Activated CD8-positive, alpha-beta T cell treated with anti-CD3 and anti-CD28 coated beads, Interleukin-2, amount 10 ng/mL, durations not matched to agents 7 days and 5 days (primary cell): ENCODE measurements around the gene FAM53B. TPM values are rescaled to one million over a fixed set of nuclear protein-coding genes. Genes with fewer than 3 reads are reported as not detected.

ENCODE experiments used
- ATAC-seq: fragments of 150-1000 bp; cut with Tn5 transposase; one replicate; pipeline ENCODE4 v1.10.0; 2021; ENCODE audit warnings: moderate library complexity
- CTCF ChIA-PET: fragments of 350-600 bp; sonication (Branson Sonifier 250); formaldehyde crosslinking; loops from one replicate; lab custom pipeline; 2021; ENCODE audit warnings: antibody characterized with exemption; lab: Charles Lee
- POLR2A ChIA-PET: fragments of 350-600 bp; sonication (Branson Sonifier 250); formaldehyde crosslinking; loops from one replicate; lab custom pipeline; 2021; ENCODE audit warnings: antibody characterized with exemption; lab: Charles Lee
- DNase-seq: peaks from one replicate; pipeline ENCODE4 v3.0.0-alpha.2; 2020
- H3K27ac Mint-ChIP-seq: one replicate; pipeline ENCODE4 v1.8.0; 2021; ENCODE audit warnings: mild to moderate bottlenecking, mixed read lengths
- H3K27me3 Mint-ChIP-seq: one replicate; pipeline ENCODE4 v1.8.0; 2021; ENCODE audit warnings: low read depth, mixed read lengths
- H3K36me3 Mint-ChIP-seq: one replicate; pipeline ENCODE4 v1.8.0; 2021; ENCODE audit warnings: low read depth, mixed read lengths
- H3K4me1 Mint-ChIP-seq: one replicate; pipeline ENCODE4 v1.8.0; 2021; ENCODE audit warnings: low read depth, mixed read lengths
- H3K4me3 Mint-ChIP-seq: one replicate; pipeline ENCODE4 v1.8.0; 2021; ENCODE audit warnings: mild to moderate bottlenecking, mixed read lengths
- H3K9me3 Mint-ChIP-seq: one replicate; pipeline ENCODE4 v1.8.0; 2022; ENCODE audit warnings: mixed read lengths; ENCODE audit not compliant: insufficient read depth
- total RNA-seq, 2 experiments: library from RNA; stranded (reverse); gene quantifications; one replicate each; pipeline ENCODE4 v1.2.3, GENCODE V29; 2021

The FAM53B gene
- total RNA-seq, 2 experiments from 2014 or later, result 19.9 to 21.8 TPM

DNA sequence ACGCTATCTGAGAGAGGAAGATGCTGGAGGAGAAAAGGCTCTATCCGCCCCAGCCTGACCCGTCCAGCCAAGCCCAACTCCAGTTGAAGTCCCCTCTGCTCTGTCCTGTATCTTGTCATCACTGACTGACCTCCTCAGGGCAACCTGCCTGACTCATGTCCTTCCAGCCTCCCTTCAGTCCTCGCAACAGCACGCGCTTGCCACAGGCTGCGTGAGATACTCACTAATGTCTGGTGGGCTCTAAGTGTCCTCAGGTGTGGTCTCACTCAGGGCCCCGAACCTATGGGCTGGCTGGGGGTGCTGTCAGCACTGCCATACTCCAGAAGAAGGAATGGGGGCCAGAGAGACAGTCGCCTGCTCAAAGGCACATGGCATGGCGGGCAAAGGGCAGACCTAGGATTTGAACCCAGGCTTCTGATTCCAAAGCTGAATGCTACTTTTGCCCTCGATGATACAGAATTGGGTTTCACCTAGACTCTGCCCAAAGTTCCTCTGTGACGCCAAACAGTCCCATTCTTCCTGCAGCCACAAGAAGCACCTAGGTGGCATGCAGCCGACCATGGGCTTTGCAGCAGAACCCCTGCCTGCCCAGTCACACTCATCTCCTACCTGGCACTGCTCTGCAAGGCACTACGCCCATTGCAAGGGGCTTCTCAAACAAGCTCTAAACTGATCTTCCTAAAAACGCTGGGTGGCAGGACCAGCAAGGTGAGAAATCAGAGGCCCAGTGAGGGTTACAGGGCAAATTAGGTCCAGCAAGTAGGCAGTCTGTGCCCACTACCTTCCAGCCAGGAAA lies 8.5 kb downstream of the FAM53B start:
- ATAC-seq (no peak), DNase-seq (peak; percentile 13)
- Mint-ChIP-seq H3K4me1 (peaks cover 89% of the 10 kb centered on the region), H3K4me3 (no peak overlapping the region), H3K36me3 (peaks cover 19% of the 10 kb centered on the region), H3K9me3 (no peaks in the 10 kb centered on the region), H3K27ac (peak overlapping the region; percentile 78), H3K27me3 (no peaks in the 10 kb centered on the region)
- CTCF ChIA-PET, result interaction anchor here (1.3 to 9.0 kb wide), 3 partner anchors 17 to 201 kb away, joined by 3 to 92 read pairs (median 20); no protein-coding TSS in a partner anchor
- POLR2A ChIA-PET, result interaction anchor here (1.7 kb wide), 1 partner anchor 34 kb away, joined by 6 read pairs; no protein-coding TSS in a partner anchor

DNA sequence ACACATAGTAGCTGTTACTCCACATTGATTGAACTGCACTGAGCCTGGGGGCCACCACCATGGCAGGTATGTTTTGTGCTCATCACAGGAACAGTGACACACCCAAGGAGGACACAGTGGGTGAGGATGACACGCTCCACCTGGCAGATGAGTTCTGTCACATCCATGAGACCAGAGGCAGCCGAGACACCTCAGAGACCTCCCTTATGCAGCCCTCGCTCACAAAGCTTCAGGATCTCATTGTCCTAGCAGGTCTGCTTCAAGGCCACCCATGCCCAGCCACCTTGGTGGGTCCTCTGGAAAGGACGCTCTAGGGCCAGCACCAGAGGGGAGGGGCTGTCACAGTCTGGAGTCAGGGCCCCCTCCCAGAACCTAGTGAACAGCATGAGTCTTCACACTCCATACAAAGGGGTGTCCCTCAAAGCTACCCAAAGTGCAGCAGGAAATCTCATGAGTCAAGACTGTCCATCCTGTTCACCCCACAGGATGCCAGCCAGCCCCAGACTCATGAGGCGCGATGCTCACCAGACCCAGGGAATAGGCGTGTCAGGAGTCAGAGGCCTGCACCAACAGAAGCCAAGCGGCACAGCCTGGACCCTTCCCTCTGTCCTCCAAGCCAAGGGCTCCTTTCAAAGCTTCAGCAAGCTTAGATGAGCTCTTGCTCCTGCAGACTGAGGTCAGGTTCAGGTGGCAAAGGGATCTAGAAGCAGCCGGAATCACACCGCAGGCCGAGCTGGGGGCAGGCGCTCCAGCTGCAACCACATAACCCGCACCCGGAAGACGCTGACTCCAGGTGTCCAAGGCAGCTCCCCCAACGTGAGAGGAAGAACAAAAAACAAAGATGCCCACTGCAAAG lies 9.6 kb downstream of the FAM53B start:
- DNase-seq (peak; percentile 45), ATAC-seq (peak; percentile 29)
- peak overlapping the region; percentile 15 for H3K4me3 Mint-ChIP-seq
- POLR2A ChIA-PET, result interaction anchor here (1.5 to 2.3 kb wide), 4 partner anchors 12 to 37 kb away, joined by 6 to 12 read pairs (median 7); no protein-coding TSS in a partner anchor
- H3K27me3 Mint-ChIP-seq, result no peaks in the 10 kb centered on the region
- H3K27ac Mint-ChIP-seq, result peak overlapping the region; percentile 78
- peaks cover 88% of the 10 kb centered on the region for H3K4me1 Mint-ChIP-seq
- no peaks in the 10 kb centered on the region for H3K9me3 Mint-ChIP-seq
- peaks cover 22% of the 10 kb centered on the region for H3K36me3 Mint-ChIP-seq
- CTCF ChIA-PET, result interaction anchor here (0.8 to 9.0 kb wide), 10 partner anchors 9 to 200 kb away, joined by 3 to 92 read pairs (median 4); no protein-coding TSS in a partner anchor

DNA sequence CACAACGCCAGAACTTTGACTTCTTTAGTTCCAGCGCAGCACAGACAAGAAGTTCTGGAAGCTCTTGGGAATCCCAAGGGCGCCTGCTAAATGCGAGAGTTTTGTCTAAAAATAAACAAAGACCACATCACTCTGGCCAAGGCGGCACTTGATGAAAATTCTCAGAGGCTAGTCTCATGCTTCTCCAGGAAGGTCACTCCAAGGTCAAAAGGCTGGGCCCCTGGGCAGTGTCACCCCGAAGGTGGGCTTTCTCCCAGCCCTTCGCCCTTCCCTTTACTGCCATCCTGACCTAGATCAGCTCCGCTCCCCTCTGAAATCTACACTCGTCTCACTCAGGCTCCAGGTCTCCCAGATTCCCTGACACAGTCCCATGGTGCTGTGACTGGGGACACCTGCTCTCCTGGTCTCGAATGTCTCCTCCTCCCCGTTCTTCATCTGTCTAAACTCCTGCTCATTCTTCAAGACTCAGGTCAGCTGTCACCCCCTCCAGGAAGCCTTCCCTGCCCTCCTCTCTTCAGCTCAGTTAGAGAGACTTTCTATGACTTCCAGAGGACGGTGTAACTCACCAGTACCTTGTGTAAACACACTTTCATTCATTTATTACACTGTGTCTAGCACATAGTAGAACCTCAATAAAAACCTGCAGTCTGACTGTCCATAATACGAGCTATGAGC lies 10.5 kb downstream of the FAM53B start:
- peak overlapping the region; percentile 78 for H3K27ac Mint-ChIP-seq
- H3K9me3 Mint-ChIP-seq, result no peaks in the 10 kb centered on the region
- peak overlapping the region; percentile 12 for H3K4me3 Mint-ChIP-seq
- no peaks in the 10 kb centered on the region for H3K27me3 Mint-ChIP-seq
- ATAC-seq, result no peak
- ChIA-PET POLR2A (interaction anchor here (1.5 to 2.3 kb wide), 4 partner anchors 11 to 37 kb away, joined by 6 to 12 read pairs (median 7); no protein-coding TSS in a partner anchor), CTCF (interaction anchor here (0.8 to 9.0 kb wide), 12 partner anchors 7 to 199 kb away, joined by 3 to 92 read pairs (median 6); no protein-coding TSS in a partner anchor)
- peaks cover 25% of the 10 kb centered on the region for H3K36me3 Mint-ChIP-seq
- H3K4me1 Mint-ChIP-seq, result peaks cover 88% of the 10 kb centered on the region
- DNase-seq, result no peak

- POLR2A ChIA-PET, result interaction anchor here (0.5 to 2.3 kb wide), 4 partner anchors 9 to 183 kb away, joined by 3 to 12 read pairs (median 6); no protein-coding TSS in a partner anchor
- ATAC-seq (peak; percentile 46), DNase-seq (no peak)
- Mint-ChIP-seq H3K9me3 (no peaks in the 10 kb centered on the region), H3K4me1 (peaks cover 88% of the 10 kb centered on the region), H3K27me3 (no peaks in the 10 kb centered on the region), H3K27ac (peak overlapping the region; percentile 64), H3K4me3 (peak overlapping the region; percentile 12), H3K36me3 (peaks cover 25% of the 10 kb centered on the region)
- CTCF ChIA-PET, result interaction anchor here (1.6 to 9.0 kb wide), 6 partner anchors 8 to 101 kb away, joined by 6 to 92 read pairs (median 14); no protein-coding TSS in a partner anchor
Measured at GRCh38 chr10:124732931-124733570, 11.1 kb downstream of the FAM53B start.

DNA sequence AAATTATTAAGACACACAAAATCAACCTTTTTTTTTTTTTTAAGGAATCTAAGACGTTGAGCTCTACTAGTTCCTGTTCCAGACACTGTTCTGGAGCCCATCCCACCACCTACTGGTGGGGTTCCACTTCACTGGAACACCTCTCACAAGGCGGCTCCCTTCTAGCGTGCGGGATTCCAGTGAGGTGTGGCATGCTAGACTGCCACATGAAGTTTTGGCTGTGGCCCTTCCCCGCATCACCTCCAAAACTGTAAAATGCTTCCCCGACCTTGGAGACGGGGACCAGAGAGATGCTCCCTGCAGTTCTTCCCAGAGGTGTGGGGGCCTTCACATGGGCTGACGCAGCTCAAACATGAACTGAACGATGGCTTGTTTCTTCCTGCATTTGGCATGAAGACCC lies 12.6 kb downstream of the FAM53B start:
- H3K27ac Mint-ChIP-seq, result no peak overlapping the region
- H3K9me3 Mint-ChIP-seq, result no peaks in the 10 kb centered on the region
- ATAC-seq (no peak), DNase-seq (no peak)
- H3K36me3 Mint-ChIP-seq, result peaks cover 25% of the 10 kb centered on the region
- ChIA-PET CTCF (interaction anchor here (1.0 to 9.0 kb wide), 4 partner anchors 10 to 26 kb away, joined by 3 to 92 read pairs (median 47); no protein-coding TSS in a partner anchor), POLR2A (interaction anchor here (1.0 kb wide), 1 partner anchor 13 kb away, joined by 3 read pairs; no protein-coding TSS in a partner anchor)
- no peaks in the 10 kb centered on the region for H3K27me3 Mint-ChIP-seq
- peaks cover 83% of the 10 kb centered on the region for H3K4me1 Mint-ChIP-seq
- H3K4me3 Mint-ChIP-seq, result no peak overlapping the region

GRCh38 chr10:124730790-124731189 lies 13.4 kb downstream of the FAM53B start:
- H3K27ac Mint-ChIP-seq, result no peak overlapping the region
- no peak for DNase-seq
- CTCF ChIA-PET, result interaction anchor here (4.4 to 9.0 kb wide), 3 partner anchors 10 to 25 kb away, joined by 13 to 92 read pairs (median 81); no protein-coding TSS in a partner anchor
- peaks cover 25% of the 10 kb centered on the region for H3K36me3 Mint-ChIP-seq
- no peaks in the 10 kb centered on the region for H3K27me3 Mint-ChIP-seq
- no peak overlapping the region for H3K4me3 Mint-ChIP-seq
- no peaks in the 10 kb centered on the region for H3K9me3 Mint-ChIP-seq
- POLR2A ChIA-PET, result interaction anchor here (0.7 to 1.0 kb wide), 2 partner anchors 12 kb away, joined by 3 read pairs; no protein-coding TSS in a partner anchor
- peaks cover 78% of the 10 kb centered on the region for H3K4me1 Mint-ChIP-seq
- no peak for ATAC-seq

DNA sequence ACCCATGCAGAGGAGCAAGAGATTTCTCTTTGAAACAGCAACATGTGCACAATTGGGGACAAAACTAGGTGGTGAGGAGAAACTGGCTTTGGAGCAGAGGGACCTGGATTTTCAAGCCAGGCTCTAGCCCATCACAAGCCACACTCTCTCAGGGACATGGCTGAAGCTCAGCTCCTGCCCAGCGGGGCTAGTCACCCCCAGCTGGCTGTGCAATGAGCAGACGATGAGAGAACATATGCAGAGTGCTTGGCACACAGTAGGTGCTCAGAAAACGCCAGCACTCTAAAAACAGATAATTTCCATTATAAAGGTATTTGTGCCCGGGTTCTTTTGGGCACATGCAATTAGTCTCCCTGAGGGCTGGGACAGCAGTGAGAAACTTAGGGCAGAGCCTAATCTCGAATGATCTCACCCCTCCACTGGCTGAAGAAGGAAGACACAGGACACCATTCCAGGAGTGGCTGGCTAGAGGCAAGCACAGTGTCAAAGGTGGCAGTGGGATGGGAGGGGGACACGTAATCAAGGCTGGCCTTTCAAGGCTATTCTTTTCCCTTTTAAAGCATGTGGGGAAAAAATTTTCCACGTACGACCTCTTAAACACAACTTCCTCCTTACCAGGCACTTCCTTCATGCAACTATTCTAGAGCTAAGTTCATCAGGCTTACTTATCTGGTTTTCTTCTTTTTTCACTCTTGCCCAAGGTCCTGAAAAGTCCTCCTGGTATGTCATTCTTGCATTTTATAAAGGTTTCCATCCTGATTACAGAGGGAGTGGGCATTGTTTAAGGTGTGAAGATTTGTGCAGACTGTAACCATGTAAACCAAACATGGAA lies 15.1 kb downstream of the FAM53B start:
- ATAC-seq, result no peak
- no peak for DNase-seq
- Mint-ChIP-seq H3K4me3 (peak overlapping the region; percentile 36), H3K27ac (peak overlapping the region; percentile 62), H3K9me3 (no peaks in the 10 kb centered on the region), H3K27me3 (no peaks in the 10 kb centered on the region), H3K4me1 (peaks cover 71% of the 10 kb centered on the region), H3K36me3 (peaks cover 21% of the 10 kb centered on the region)
- ChIA-PET CTCF (interaction anchor here (0.8 to 9.0 kb wide), 8 partner anchors 10 to 80 kb away, joined by 3 to 92 read pairs (median 4); no protein-coding TSS in a partner anchor), POLR2A (interaction anchor here (1.7 to 1.8 kb wide), 2 partner anchors 10 to 32 kb away, joined by 5 to 10 read pairs; no protein-coding TSS in a partner anchor)

GRCh38 chr10:124728071-124728829 lies 15.9 kb downstream of the FAM53B start:
- H3K4me3 Mint-ChIP-seq, result peak overlapping the region; percentile 36
- no peaks in the 10 kb centered on the region for H3K27me3 Mint-ChIP-seq
- peak overlapping the region; percentile 62 for H3K27ac Mint-ChIP-seq
- peaks cover 17% of the 10 kb centered on the region for H3K36me3 Mint-ChIP-seq
- DNase-seq, result no peak
- CTCF ChIA-PET, result interaction anchor here (0.8 to 9.0 kb wide), 7 partner anchors 10 to 79 kb away, joined by 3 to 92 read pairs (median 4); no protein-coding TSS in a partner anchor
- H3K9me3 Mint-ChIP-seq, result no peaks in the 10 kb centered on the region
- H3K4me1 Mint-ChIP-seq, result peaks cover 71% of the 10 kb centered on the region
- POLR2A ChIA-PET, result interaction anchor here (1.5 to 1.8 kb wide), 3 partner anchors 9 to 32 kb away, joined by 3 to 10 read pairs (median 5); no protein-coding TSS in a partner anchor
- ATAC-seq, result no peak

GRCh38 chr10:124727361-124727960 lies 16.7 kb downstream of the FAM53B start:
- peak overlapping the region; percentile 18 for H3K27ac Mint-ChIP-seq
- peaks cover 13% of the 10 kb centered on the region for H3K36me3 Mint-ChIP-seq

More at GRCh38 chr10:124727361-124727960, 16.7 kb downstream of the FAM53B start:
- H3K4me3 Mint-ChIP-seq, result no peak overlapping the region
- DNase-seq (no peak), ATAC-seq (no peak)
- CTCF ChIA-PET, result interaction anchor here (1.1 to 9.0 kb wide), 3 partner anchors 9 to 14 kb away, joined by 4 to 92 read pairs (median 81); no protein-coding TSS in a partner anchor
- peaks cover 72% of the 10 kb centered on the region for H3K4me1 Mint-ChIP-seq
- H3K9me3 Mint-ChIP-seq, result no peaks in the 10 kb centered on the region
- no peaks in the 10 kb centered on the region for H3K27me3 Mint-ChIP-seq
- POLR2A ChIA-PET, result interaction anchor here (1.5 kb wide), 1 partner anchor 23 kb away, joined by 3 read pairs; no protein-coding TSS in a partner anchor
